Measurements from ENCODE around the gene DDX10.

Gene DDX10

GRCh38 chr11:108947654-108948570 lies 283.0 kb downstream of the DDX10 start:
- DNase-seq (ENCODE audit: low read depth) = no peak
- TF ChIP-seq CTCF (conservative IDR thresholded peaks at IDR 0.05; ENCODE audit: low read length) = no peak
- H3K4me3 ChIP-seq (ENCODE audit: low read length) = no peak overlapping the region

DNA sequence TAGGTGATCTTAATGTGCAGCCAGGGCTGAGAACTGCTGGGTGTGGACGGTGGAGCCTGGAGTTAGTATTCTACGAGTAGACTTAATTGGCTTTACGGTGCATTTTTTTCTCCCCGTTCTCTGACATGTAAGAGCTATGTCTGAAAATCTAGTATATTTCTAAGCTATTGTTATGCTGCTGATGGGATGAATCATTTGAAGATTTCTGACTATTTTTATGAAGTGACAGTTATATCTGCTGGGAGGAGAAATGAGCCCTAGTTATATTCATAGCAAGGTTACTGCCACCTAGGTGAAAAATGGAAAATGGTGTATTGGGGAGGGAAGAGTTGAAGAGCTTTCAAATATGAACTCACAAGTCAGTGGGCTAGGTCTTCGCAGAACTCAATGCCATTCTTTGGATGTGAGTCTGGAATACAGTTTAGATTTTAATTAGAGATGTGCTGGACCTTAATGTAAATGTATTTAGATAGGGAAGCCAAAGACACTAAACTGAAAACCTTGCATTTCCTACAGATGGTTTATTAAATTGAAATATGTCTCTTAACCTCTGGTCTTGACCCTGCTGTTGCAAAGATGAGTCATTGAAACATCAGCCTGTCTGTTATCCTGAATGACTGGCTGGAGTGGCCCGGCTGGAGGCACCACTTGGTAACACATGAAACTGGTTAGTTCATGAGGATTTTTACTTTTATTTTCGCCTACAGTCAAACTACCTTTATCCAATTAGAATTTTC lies 293.7 kb downstream of the DDX10 start:
- DNase-seq (ENCODE audit: low read depth) = peak; percentile 68
- H3K4me3 ChIP-seq (ENCODE audit: low read length) = no peak overlapping the region
- TF ChIP-seq CTCF (conservative IDR thresholded peaks at IDR 0.05; ENCODE audit: low read length) = no peak

DNA sequence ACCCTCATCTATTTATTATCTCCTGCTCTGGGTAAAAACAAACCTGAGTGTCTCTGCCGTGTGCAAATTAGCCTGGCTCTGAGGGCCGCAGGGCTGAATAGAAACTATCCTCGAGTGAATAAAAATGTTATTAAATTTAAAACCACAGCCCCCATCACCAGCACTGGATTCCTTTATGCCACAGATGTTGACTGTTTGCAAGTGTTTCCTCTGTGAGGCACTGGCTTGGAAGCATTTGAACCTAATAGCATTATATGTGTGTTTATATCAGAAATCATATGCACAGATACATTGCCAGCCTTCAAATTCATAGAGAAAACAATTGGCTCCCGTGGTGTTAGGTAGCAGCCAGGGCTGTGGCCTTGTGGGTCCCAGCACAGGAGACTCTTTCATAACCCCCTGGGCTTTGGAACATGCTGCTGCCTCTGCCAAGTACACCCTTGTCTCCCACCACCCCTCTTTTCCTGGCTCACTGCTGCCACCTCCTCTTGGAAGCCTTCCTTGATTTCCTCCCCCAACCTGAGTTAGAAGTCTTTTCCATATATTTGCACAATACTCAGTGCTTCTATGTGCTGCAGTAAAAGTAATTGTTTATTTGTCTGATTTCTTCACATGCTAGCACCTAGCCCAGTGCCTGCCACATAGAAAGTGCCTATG lies 294.4 kb downstream of the DDX10 start:
- H3K4me3 ChIP-seq (ENCODE audit: low read length) = no peak overlapping the region
- peak; percentile 34 for DNase-seq (ENCODE audit: low read depth)
- no peak for TF ChIP-seq CTCF (conservative IDR thresholded peaks at IDR 0.05; ENCODE audit: low read length)

- H3K4me3 ChIP-seq (ENCODE audit: low read length) = no peak overlapping the region
- TF ChIP-seq CTCF (conservative IDR thresholded peaks at IDR 0.05; ENCODE audit: low read length) = no peak
- DNase-seq (ENCODE audit: low read depth) = no peak
Observed at GRCh38 chr11:108959874-108960273, 295.0 kb downstream of the DDX10 start.

DNA sequence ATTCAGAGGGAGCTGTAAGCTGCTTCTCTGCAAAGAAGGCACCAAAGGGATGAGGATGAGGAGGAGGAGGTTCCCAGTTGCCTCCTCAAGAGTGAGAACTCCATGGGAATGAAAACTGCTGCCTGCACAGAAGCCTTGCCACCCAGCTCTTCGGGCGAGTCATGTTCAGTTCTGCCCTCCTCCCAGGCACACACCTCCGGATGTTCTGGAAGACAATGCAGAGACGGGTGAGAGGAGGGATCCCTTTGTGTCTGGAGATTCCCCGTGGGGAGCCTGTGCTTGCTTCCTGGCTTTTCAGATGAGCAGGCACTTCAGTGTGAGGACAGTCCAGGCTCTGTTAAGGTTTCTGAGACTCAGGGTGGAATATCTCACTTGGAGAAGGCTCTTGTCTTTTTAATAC lies 295.6 kb downstream of the DDX10 start:
- DNase-seq (ENCODE audit: low read depth) = no peak
- no peak for TF ChIP-seq CTCF (conservative IDR thresholded peaks at IDR 0.05; ENCODE audit: low read length)
- H3K4me3 ChIP-seq (ENCODE audit: low read length) = no peak overlapping the region

GRCh38 chr11:108961095-108961494 lies 296.2 kb downstream of the DDX10 start:
- no peak overlapping the region for H3K4me3 ChIP-seq (ENCODE audit: low read length)
- DNase-seq (ENCODE audit: low read depth) = no peak
- TF ChIP-seq CTCF (conservative IDR thresholded peaks at IDR 0.05; ENCODE audit: low read length) = no peak
